Right lobe of liver (tissue), 6 donors: Measurements from ENCODE around the gene CFAP20. TPM values are rescaled to one million over a fixed set of nuclear protein-coding genes. Genes with fewer than 3 reads are reported as not detected.
A peak's percentile ranks its signal among the peaks of the same experiment; 100 is the strongest.

Source experiments
- ATAC-seq, 4 donors: fragments of 200-7000 bp; cut with Tn5 transposase; one replicate each; pipeline ENCODE4 v1.9.1; 2020; ENCODE audit warnings: mild to moderate bottlenecking in 4 of 4, moderate library complexity in 4 of 4
- DNase-seq, 3 donors: peaks; one replicate each; pipeline ENCODE4 v3.0.0-alpha.2; 2020
- H3K27ac ChIP-seq, 3 donors: fragments of 200-600 bp; one replicate each; pipeline ENCODE4 v1.8.0; 2022
- H3K27me3 ChIP-seq, 2 donors: fragments of 200-600 bp; one replicate each; pipeline ENCODE4 v1.8.0; 2022
- H3K36me3 ChIP-seq, 4 donors: fragments of 200-600 bp; sonication (generic) in 1 of 4; one replicate each; pipeline versions ENCODE4 v1.5.1 to v1.8.0; 2017 to 2022; ENCODE audit warnings: control low read depth in 1 of 4
- H3K4me1 ChIP-seq, 4 donors: fragments of 200-600 bp; sonication (generic) in 1 of 4; one replicate each; pipeline versions ENCODE4 v1.5.1 to v1.8.0; 2017 to 2022; ENCODE audit warnings: control low read depth in 1 of 4
- H3K4me3 ChIP-seq, 3 donors: fragments of 200-600 bp; one replicate each; pipeline ENCODE4 v1.8.0; 2022
- H3K9me3 ChIP-seq, 4 donors: fragments of 200-600 bp; sonication (generic) in 1 of 4; one replicate each; pipeline versions ENCODE4 v1.5.1 to v1.8.0; 2017 to 2022; ENCODE audit warnings: control low read depth in 1 of 4
- POLR2A ChIP-seq: fragments of 450-650 bp; IDR thresholded peaks from one replicate; pipeline ENCODE4 v1.6.1; 2017; ENCODE audit warnings: antibody characterized with exemption, mild to moderate bottlenecking
- WGBS: methylation state at CpG from one replicate; pipeline ENCODE4 v1.1.6; 2018; ENCODE audit warnings: low coverage, low lambda C conversion rate; ENCODE audit not compliant: insufficient coverage; ENCODE audit errors: missing lambda C conversion rate; 5-methylcytosine and 5-hydroxymethylcytosine counted together
- intact Hi-C, 2 donors: fragments of 100-400 bp; cut with DNase I; formaldehyde crosslinking; loops; one replicate each; pipeline versions ENCODE4 v1.11.2 to v1.14.1; 2022
- total RNA-seq, 6 experiments: library from RNA; depleted of rRNA in 2 of 6; stranded (reverse); fragments of >200 nt in 2 of 6; fragmentation: NEBNext Ultra II Directional in 3 of 6; extraction: Animal tissue kit (Norgen Biotek cat#: 25700) in 3 of 6; gene quantifications; one replicate each; pipeline versions ENCODE4 v1.1.0 to v1.2.4, GENCODE V29; 2016 to 2023
- TF ChIP-seq, protein P1 (sequence below), 4 donors: fragments of 200-600 bp in 3 of 4; fragments of 450-650 bp in 1 of 4; IDR thresholded peaks; one replicate each; pipeline versions ENCODE4 v1.5.1 to v1.8.0; 2016 to 2022; ENCODE audit warnings: antibody characterized with exemption in 4 of 4, mild to moderate bottlenecking in 2 of 4
- donor health status: DM: no; HTN: yes; CAD: no.
- donor health status: DM: no; HTN: no; CAD: no.
- donor health status: DM: no; HTN: no; CAD: no.
- donor health status: DM: no; HTN: yes; CAD: no.
- donor health status: DM: no; HTN: yes; CAD: no.

CFAP20 gene
- total RNA-seq, 6 experiments from 2014 or later: 7.8 to 38.7 (median 18.1) TPM

DNA sequence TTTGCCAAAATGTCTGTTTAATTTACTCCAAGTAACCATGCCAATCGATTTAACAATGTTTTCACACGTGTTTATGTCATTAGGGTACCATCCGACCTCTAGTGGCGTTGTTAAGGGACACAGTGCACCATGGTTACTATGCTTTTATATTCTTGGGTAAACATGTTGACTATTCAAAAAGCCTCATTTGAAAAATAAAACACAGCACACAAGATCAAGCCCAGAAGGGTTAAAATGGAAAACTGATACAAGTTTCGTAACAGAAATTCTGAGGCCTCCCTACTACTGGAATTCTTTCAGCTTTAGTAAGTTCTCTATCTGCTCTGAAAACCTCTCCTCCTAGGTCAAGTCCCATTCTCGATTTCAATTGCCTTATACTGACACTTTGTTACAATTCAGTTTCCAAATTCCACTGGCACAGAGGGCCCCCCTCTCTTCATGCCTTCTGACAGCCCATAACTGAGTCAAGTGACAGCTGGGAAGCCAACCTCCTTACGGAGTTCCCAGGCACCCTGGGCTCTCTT, 2.1 kb downstream of the CFAP20 start:
- Histone ChIP-seq H3K4me1 (peaks cover 0 to 50% (median 20%) of the 10 kb centered on the region in 4 donors), H3K4me3 (peak overlapping the region in 2 of 3 donors; percentile 94 to 97), H3K27me3 (no peaks in the 10 kb centered on the region), H3K9me3 (no peaks in the 10 kb centered on the region), H3K27ac (peak overlapping the region; percentile 24 to 88 (median 87)), H3K36me3 (no peaks in the 10 kb centered on the region)
- TF ChIP-seq POLR2A: no peak
- TF ChIP-seq, protein P1, sequence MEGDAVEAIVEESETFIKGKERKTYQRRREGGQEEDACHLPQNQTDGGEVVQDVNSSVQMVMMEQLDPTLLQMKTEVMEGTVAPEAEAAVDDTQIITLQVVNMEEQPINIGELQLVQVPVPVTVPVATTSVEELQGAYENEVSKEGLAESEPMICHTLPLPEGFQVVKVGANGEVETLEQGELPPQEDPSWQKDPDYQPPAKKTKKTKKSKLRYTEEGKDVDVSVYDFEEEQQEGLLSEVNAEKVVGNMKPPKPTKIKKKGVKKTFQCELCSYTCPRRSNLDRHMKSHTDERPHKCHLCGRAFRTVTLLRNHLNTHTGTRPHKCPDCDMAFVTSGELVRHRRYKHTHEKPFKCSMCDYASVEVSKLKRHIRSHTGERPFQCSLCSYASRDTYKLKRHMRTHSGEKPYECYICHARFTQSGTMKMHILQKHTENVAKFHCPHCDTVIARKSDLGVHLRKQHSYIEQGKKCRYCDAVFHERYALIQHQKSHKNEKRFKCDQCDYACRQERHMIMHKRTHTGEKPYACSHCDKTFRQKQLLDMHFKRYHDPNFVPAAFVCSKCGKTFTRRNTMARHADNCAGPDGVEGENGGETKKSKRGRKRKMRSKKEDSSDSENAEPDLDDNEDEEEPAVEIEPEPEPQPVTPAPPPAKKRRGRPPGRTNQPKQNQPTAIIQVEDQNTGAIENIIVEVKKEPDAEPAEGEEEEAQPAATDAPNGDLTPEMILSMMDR (IDR thresholded peaks at IDR 0.05): peak; percentile 32 to 48 (median 38)
- intact Hi-C loops: no loop called here
- DNase-seq: peak in 1 of 3 donors; percentile 54
- 6% methylated on average over 7 of the region's 7 CpGs for WGBS
- peak; percentile 27 to 50 (median 32) for ATAC-seq

DNA sequence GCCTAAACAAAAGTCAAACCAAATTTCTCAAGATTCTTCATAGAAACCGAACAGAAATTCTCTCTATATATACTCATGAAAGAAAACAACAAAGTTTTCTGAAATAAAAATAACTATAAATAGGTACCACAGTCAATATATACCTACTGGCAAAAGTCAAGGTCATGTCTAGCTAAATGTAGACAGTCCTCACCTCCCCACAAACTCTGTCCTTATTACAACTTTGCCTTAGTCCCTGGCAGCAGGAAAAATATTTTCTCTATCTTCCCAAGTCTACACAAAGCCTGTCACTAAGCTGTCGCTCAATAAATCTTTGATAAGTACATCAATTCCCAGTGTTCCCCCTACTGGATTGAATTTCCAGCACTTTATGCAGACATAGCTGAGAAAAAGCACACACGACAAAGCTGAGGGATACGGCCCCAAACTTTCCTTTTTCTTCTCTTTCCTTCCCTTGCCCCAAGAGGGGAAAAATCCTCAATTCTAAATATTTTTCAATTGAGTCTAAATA, 2.7 kb downstream of the CFAP20 start:
- Histone ChIP-seq H3K4me1 (peaks cover 0 to 56% (median 23%) of the 10 kb centered on the region in 4 donors), H3K27me3 (no peaks in the 10 kb centered on the region), H3K4me3 (peak overlapping the region in 2 of 3 donors; percentile 94 to 97), H3K36me3 (no peaks in the 10 kb centered on the region), H3K27ac (peak overlapping the region in 2 of 3 donors; percentile 30 to 88), H3K9me3 (no peaks in the 10 kb centered on the region)
- 25% methylated on average over 4 of the region's 4 CpGs for WGBS
- no peak for ATAC-seq
- no peak for TF ChIP-seq POLR2A
- TF ChIP-seq, protein P1 (IDR thresholded peaks at IDR 0.05): no peak
- intact Hi-C loops: no loop called here
- no peak for DNase-seq

DNA sequence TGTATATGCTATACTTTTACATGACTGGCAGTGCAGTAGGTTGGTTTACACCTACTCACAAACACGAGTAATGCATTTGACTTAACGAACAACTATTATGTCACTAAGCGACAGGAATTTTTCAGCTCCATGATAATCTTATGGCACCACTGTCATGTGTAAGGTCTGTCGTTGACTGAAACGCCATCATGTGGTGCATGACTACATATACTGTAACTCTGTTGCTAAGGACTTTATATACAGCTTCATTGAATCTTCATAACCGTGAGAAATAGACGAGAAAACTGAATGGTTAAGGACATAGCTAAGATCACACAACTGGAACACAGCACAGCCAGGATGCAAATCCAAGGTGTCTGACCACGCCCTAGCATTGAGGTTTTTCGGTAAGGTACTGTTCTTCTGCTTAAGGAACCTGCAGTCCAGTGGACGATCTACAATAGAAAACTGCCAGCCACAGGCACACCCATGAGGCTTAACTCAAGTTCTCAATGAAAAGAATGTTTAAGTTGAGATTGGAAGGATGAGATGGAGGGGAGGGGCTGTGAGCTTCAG, 3.3 kb downstream of the CFAP20 start:
- Histone ChIP-seq H3K36me3 (no peaks in the 10 kb centered on the region), H3K4me1 (peaks cover 0 to 62% (median 27%) of the 10 kb centered on the region in 4 donors), H3K9me3 (no peaks in the 10 kb centered on the region), H3K27me3 (no peaks in the 10 kb centered on the region), H3K27ac (peak overlapping the region in 1 of 3 donors; percentile 88), H3K4me3 (peak overlapping the region in 1 of 3 donors; percentile 1)
- TF ChIP-seq, protein P1 (IDR thresholded peaks at IDR 0.05): no peak
- no peak for TF ChIP-seq POLR2A
- DNase-seq: no peak
- WGBS: 58% methylated on average over 10 of the region's 10 CpGs
- ATAC-seq: no peak
- intact Hi-C loops: no loop called here

DNA sequence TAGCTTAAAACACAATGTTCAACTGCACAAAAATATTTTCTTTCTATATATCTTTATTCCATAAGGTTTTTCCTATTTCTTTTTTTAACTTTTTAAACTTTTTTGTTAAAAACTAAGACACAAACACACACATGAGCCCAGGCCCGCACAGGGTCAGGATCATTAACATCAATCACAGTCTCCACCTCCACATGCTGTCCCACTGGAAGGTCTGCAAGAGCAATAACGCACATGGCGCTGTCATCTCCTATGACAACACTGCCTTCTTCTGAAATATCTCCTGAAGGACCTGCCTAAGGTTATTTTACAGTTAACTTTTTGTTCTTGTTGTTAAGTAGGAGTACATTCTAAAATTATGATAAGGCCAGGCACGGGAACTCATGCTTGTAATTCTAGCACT, 4.1 kb downstream of the CFAP20 start:
- H3K9me3 ChIP-seq: no peaks in the 10 kb centered on the region
- ATAC-seq: no peak
- WGBS: 63% methylated on average over 4 of the region's 4 CpGs
- H3K27ac ChIP-seq: no peak overlapping the region
- TF ChIP-seq, protein P1 (IDR thresholded peaks at IDR 0.05): no peak
- no peak for TF ChIP-seq POLR2A
- peaks cover 0 to 71% (median 31%) of the 10 kb centered on the region in 4 donors for H3K4me1 ChIP-seq
- H3K4me3 ChIP-seq: no peak overlapping the region
- intact Hi-C loops: no loop called here
- DNase-seq: no peak
- H3K36me3 ChIP-seq: no peaks in the 10 kb centered on the region
- no peaks in the 10 kb centered on the region for H3K27me3 ChIP-seq
